Neuronal stem cell (in vitro differentiated cells): ENCODE data around the gene PRDX1.

Source experiments
- DNase-seq: peaks from one replicate; pipeline ENCODE4 v3.0.0-alpha.2; 2013; ENCODE audit warnings: low spot score
- H2AFZ ChIP-seq: one replicate; pipeline ENCODE4 v1.6.1; 2013; ENCODE audit warnings: mild to moderate bottlenecking, low read length, inconsistent platforms
- H2AK5ac ChIP-seq: 2 replicates; pipeline ENCODE4 v1.6.1; 2013; ENCODE audit warnings: low read depth, mild to moderate bottlenecking, inconsistent platforms, low read length, moderate library complexity, mixed read lengths
- H2BK120ac ChIP-seq: 2 replicates; pipeline ENCODE4 v1.6.1; 2013; ENCODE audit warnings: low read depth, mild to moderate bottlenecking, inconsistent platforms, low read length, moderate library complexity, mixed read lengths
- H2BK12ac ChIP-seq: one replicate; pipeline ENCODE4 v1.6.1; 2013; ENCODE audit warnings: low read length, inconsistent platforms
- H2BK15ac ChIP-seq: 2 replicates; pipeline ENCODE4 v1.6.1; 2013; ENCODE audit warnings: mild to moderate bottlenecking, low read length, inconsistent platforms, mixed read lengths
- H2BK5ac ChIP-seq: one replicate; pipeline ENCODE4 v1.6.1; 2013; ENCODE audit warnings: inconsistent platforms, mild to moderate bottlenecking, low read length, moderate library complexity
- H3K14ac ChIP-seq: one replicate; pipeline ENCODE4 v1.6.1; 2013; ENCODE audit warnings: low read length, inconsistent platforms
- H3K18ac ChIP-seq: 2 replicates; pipeline ENCODE4 v1.6.1; 2013; ENCODE audit warnings: low read length, inconsistent platforms
- H3K23ac ChIP-seq: 2 replicates; pipeline ENCODE4 v1.6.1; 2013; ENCODE audit warnings: low read depth, mild to moderate bottlenecking, mixed read lengths, low read length, inconsistent platforms; ENCODE audit not compliant: poor library complexity
- H3K27ac ChIP-seq: replicated peaks from 3 replicates; pipeline ENCODE4 v1.5.1; 2013; ENCODE audit warnings: low read length, inconsistent platforms
- H3K27me3 ChIP-seq, 3 experiments: 2 replicates each; pipeline ENCODE4 v1.6.1; 2013; ENCODE audit warnings: low read length in 3 of 3, mild to moderate bottlenecking in 2 of 3, inconsistent platforms in 1 of 3, low read depth in 1 of 3, mixed read lengths in 1 of 3, moderate library complexity in 1 of 3; ENCODE audit not compliant: control insufficient read depth in 3 of 3, insufficient read depth in 3 of 3
- H3K36me3 ChIP-seq, 2 donors: replicated peaks in 1 of 2; 2 replicates each; pipeline ENCODE4 v1.6.1; 2013; ENCODE audit warnings: low read length in 2 of 2; ENCODE audit not compliant: control insufficient read depth in 2 of 2, insufficient read depth in 2 of 2
- H3K4ac ChIP-seq: 2 replicates; pipeline ENCODE4 v1.6.1; 2013; ENCODE audit warnings: inconsistent platforms, mild to moderate bottlenecking, low read length, moderate library complexity
- H3K4me1 ChIP-seq, 2 donors: 1 replicate in 1 of 2; 2 replicates in 1 of 2; pipeline ENCODE4 v1.6.1; 2013; ENCODE audit warnings: low read length in 2 of 2, low read depth in 1 of 2; ENCODE audit not compliant: control insufficient read depth in 2 of 2, insufficient read depth in 1 of 2
- H3K4me2 ChIP-seq: one replicate; pipeline ENCODE4 v1.6.1; 2013; ENCODE audit warnings: mild to moderate bottlenecking, low read length, inconsistent platforms; ENCODE audit not compliant: insufficient read depth, poor library complexity, severe bottlenecking
- H3K4me3 ChIP-seq, 2 donors: 2 replicates each; pipeline ENCODE4 v1.5.1; 2013; ENCODE audit warnings: low read length in 2 of 2, mild to moderate bottlenecking in 2 of 2, inconsistent platforms in 1 of 2, moderate library complexity in 1 of 2
- H3K79me1 ChIP-seq: one replicate; pipeline ENCODE4 v1.6.1; 2013; ENCODE audit warnings: low read depth, mild to moderate bottlenecking, inconsistent platforms, low read length, moderate library complexity
- H3K9ac ChIP-seq: one replicate; pipeline ENCODE4 v1.6.1; 2013; ENCODE audit warnings: mild to moderate bottlenecking, low read depth, low read length, inconsistent platforms; ENCODE audit not compliant: poor library complexity
- H3K9me3 ChIP-seq, 2 donors: replicated peaks in 1 of 2; 2 replicates each; pipeline versions ENCODE3 to v1.6.1; 2013; ENCODE audit warnings: low read length in 2 of 2, mild to moderate bottlenecking in 2 of 2, inconsistent platforms in 1 of 2, low read depth in 1 of 2, mixed read lengths in 1 of 2, moderate library complexity in 1 of 2; ENCODE audit not compliant: control insufficient read depth in 2 of 2, insufficient read depth in 1 of 2
- H4K8ac ChIP-seq: one replicate; pipeline ENCODE4 v1.6.1; 2013; ENCODE audit warnings: low read depth, mild to moderate bottlenecking, inconsistent platforms, low read length, moderate library complexity
- H4K91ac ChIP-seq: one replicate; pipeline ENCODE4 v1.6.1; 2013; ENCODE audit warnings: low read length, low read depth, mild to moderate bottlenecking, inconsistent platforms; ENCODE audit not compliant: poor library complexity
- WGBS, 2 donors: extraction: QIAGEN DNeasy Blood & Tissue Kit; methylation state at CpG; one replicate each; pipeline ENCODE4 v1.1.7; 2013; ENCODE audit warnings: missing lambda C conversion rate in 2 of 2, mixed read lengths in 1 of 2; ENCODE audit not compliant: insufficient read length in 2 of 2, insufficient replicate concordance in 1 of 2; ENCODE audit errors: extremely low coverage in 2 of 2; 5-methylcytosine and 5-hydroxymethylcytosine counted together

PRDX1 gene

GRCh38 chr1:45557422-45557944, 35.8 kb upstream of the PRDX1 start:
- no CpG with 5 or more reads among the region's 3 CpGs for WGBS, 2 donors
- H3K4me2 ChIP-seq = no peak overlapping the region
- no peak overlapping the region for H3K4ac ChIP-seq
- H3K27ac ChIP-seq = no peak overlapping the region
- H3K9ac ChIP-seq = no peak overlapping the region
- H3K23ac ChIP-seq = no peak overlapping the region
- H2BK5ac ChIP-seq = no peak overlapping the region
- H3K27me3 ChIP-seq = no peaks in the 10 kb centered on the region
- H4K8ac ChIP-seq = no peak overlapping the region
- no peak overlapping the region for H2BK120ac ChIP-seq
- no peak overlapping the region for H3K14ac ChIP-seq
- no peak overlapping the region for H2AFZ ChIP-seq
- H3K4me3 ChIP-seq = no peak overlapping the region
- H3K4me1 ChIP-seq = peaks cover 0 to 1% of the 10 kb centered on the region in 2 donors
- no peak overlapping the region for H4K91ac ChIP-seq
- H3K36me3 ChIP-seq = peaks cover 26 to 77% of the 10 kb centered on the region in 2 donors
- H3K9me3 ChIP-seq = no peaks in the 10 kb centered on the region
- H2BK15ac ChIP-seq = no peak overlapping the region
- H3K79me1 ChIP-seq = peaks cover 6% of the 10 kb centered on the region
- no peak overlapping the region for H3K18ac ChIP-seq
- H2AK5ac ChIP-seq = no peak overlapping the region
- DNase-seq = no peak
- H2BK12ac ChIP-seq = no peak overlapping the region

GRCh38 chr1:45554198-45554597, 32.5 kb upstream of the PRDX1 start:
- H3K14ac ChIP-seq = no peak overlapping the region
- peaks cover 5% of the 10 kb centered on the region for H3K79me1 ChIP-seq
- no peaks in the 10 kb centered on the region for H3K27me3 ChIP-seq
- H3K4me2 ChIP-seq = no peak overlapping the region
- peaks cover 2 to 8% of the 10 kb centered on the region in 2 donors for H3K4me1 ChIP-seq
- H3K4ac ChIP-seq = no peak overlapping the region
- H2AK5ac ChIP-seq = no peak overlapping the region
- no peak overlapping the region for H2AFZ ChIP-seq
- H3K9me3 ChIP-seq = no peaks in the 10 kb centered on the region
- H2BK12ac ChIP-seq = no peak overlapping the region
- peaks cover 17 to 61% of the 10 kb centered on the region in 2 donors for H3K36me3 ChIP-seq
- DNase-seq = no peak
- no peak overlapping the region for H2BK5ac ChIP-seq
- H4K8ac ChIP-seq = no peak overlapping the region
- H3K18ac ChIP-seq = no peak overlapping the region
- H3K27ac ChIP-seq = no peak overlapping the region
- no peak overlapping the region for H3K9ac ChIP-seq
- H4K91ac ChIP-seq = no peak overlapping the region
- no peak overlapping the region for H2BK15ac ChIP-seq
- no peak overlapping the region for H3K4me3 ChIP-seq
- no CpG with 5 or more reads among the region's 6 CpGs for WGBS, 2 donors
- H2BK120ac ChIP-seq = no peak overlapping the region
- no peak overlapping the region for H3K23ac ChIP-seq

- H3K18ac ChIP-seq = no peak overlapping the region
- H3K9ac ChIP-seq = no peak overlapping the region
- H2BK12ac ChIP-seq = no peak overlapping the region
- H3K27me3 ChIP-seq = no peaks in the 10 kb centered on the region
- no peak overlapping the region for H3K14ac ChIP-seq
- H3K23ac ChIP-seq = no peak overlapping the region
- no peak overlapping the region for H4K91ac ChIP-seq
- no CpG with 5 or more reads among the region's 1 CpG for WGBS, 2 donors
- peaks cover 2 to 8% of the 10 kb centered on the region in 2 donors for H3K4me1 ChIP-seq
- H3K4me2 ChIP-seq = no peak overlapping the region
- H2AFZ ChIP-seq = no peak overlapping the region
- DNase-seq = no peak
- H3K4me3 ChIP-seq = peak overlapping the region in 1 of 2 donors; percentile 11
- peaks cover 15 to 45% of the 10 kb centered on the region in 2 donors for H3K36me3 ChIP-seq
- H3K9me3 ChIP-seq = no peaks in the 10 kb centered on the region
- no peak overlapping the region for H2BK15ac ChIP-seq
- H3K79me1 ChIP-seq = peaks cover 5% of the 10 kb centered on the region
- H3K4ac ChIP-seq = no peak overlapping the region
- no peak overlapping the region for H2BK5ac ChIP-seq
- H2BK120ac ChIP-seq = no peak overlapping the region
- H4K8ac ChIP-seq = no peak overlapping the region
- no peak overlapping the region for H3K27ac ChIP-seq
- H2AK5ac ChIP-seq = no peak overlapping the region
Observed at GRCh38 chr1:45552331-45552730, 30.6 kb upstream of the PRDX1 start.

- no CpG with 5 or more reads among the region's 3 CpGs for WGBS, 2 donors
Observed at GRCh38 chr1:45551684-45552083, 30.0 kb upstream of the PRDX1 start.

More at GRCh38 chr1:45551684-45552083, 30.0 kb upstream of the PRDX1 start:
- Histone ChIP-seq H2BK5ac (no peak overlapping the region), H3K4ac (no peak overlapping the region), H3K18ac (no peak overlapping the region), H4K91ac (no peak overlapping the region), H3K9me3 (no peaks in the 10 kb centered on the region), H2BK12ac (no peak overlapping the region), H2BK120ac (no peak overlapping the region), H3K23ac (no peak overlapping the region), H3K4me2 (peak overlapping the region; percentile 82), H2BK15ac (no peak overlapping the region), H3K27me3 (no peaks in the 10 kb centered on the region), H3K4me3 (peak overlapping the region; percentile 72 to 91), H3K27ac (no peak overlapping the region), H3K4me1 (peaks cover 2 to 8% of the 10 kb centered on the region in 2 donors), H3K36me3 (peaks cover 15 to 42% of the 10 kb centered on the region in 2 donors), H2AFZ (no peak overlapping the region), H2AK5ac (no peak overlapping the region), H4K8ac (no peak overlapping the region), H3K9ac (no peak overlapping the region), H3K79me1 (peaks cover 5% of the 10 kb centered on the region), H3K14ac (no peak overlapping the region)
- no peak for DNase-seq
